HepG2 (cell line): ENCODE data around the gene AGXT. TPM values are rescaled to one million over a fixed set of nuclear protein-coding genes. Genes with fewer than 3 reads are reported as not detected.

Source experiments
- CBX2 ChIP-seq, 2 experiments: fragments of 200-600 bp in 1 of 2; sonication (generic); formaldehyde crosslinking in 1 of 2; IDR thresholded peaks; 2 replicates each; pipeline versions ENCODE4 v1.7.0 to v1.8.1; 2018 to 2022; ENCODE audit warnings: low read depth in 2 of 2, low read length in 1 of 2, mild to moderate bottlenecking in 1 of 2, missing genetic modification reagents in 1 of 2
- KLF15 ChIP-seq: sonication (generic); formaldehyde crosslinking; IDR thresholded peaks from 2 replicates; pipeline ENCODE4 v1.8.1; 2023; ENCODE audit warnings: borderline replicate concordance, mild to moderate bottlenecking, inconsistent platforms, missing genetic modification reagents, mixed read lengths
- MYC ChIP-seq: sonication (generic); formaldehyde crosslinking; IDR thresholded peaks from 2 replicates; pipeline ENCODE4 v1.9.0; 2021; ENCODE audit warnings: missing genetic modification reagents, borderline replicate concordance
- PAX8 ChIP-seq: sonication (generic); formaldehyde crosslinking; IDR thresholded peaks from 2 replicates; pipeline ENCODE4 v1.8.0; 2022; ENCODE audit warnings: mild to moderate bottlenecking, missing genetic modification reagents, borderline replicate concordance
- RARA ChIP-seq: IDR thresholded peaks from 2 replicates; pipeline ENCODE4 v1.6.1; 2016; ENCODE audit warnings: missing genetic modification reagents, missing compliant biosample characterization
- SIN3B ChIP-seq: fragments of 150-350 bp; IDR thresholded peaks from 2 replicates; pipeline ENCODE4 v1.6.1; 2014; ENCODE audit warnings: low read length
- ZBTB21 ChIP-seq: sonication (generic); formaldehyde crosslinking; IDR thresholded peaks from 2 replicates; pipeline ENCODE4 v1.4.0; 2020; ENCODE audit warnings: missing genetic modification reagents
- ZFAT ChIP-seq: sonication (generic); formaldehyde crosslinking; conservative IDR thresholded peaks from 2 replicates; pipeline ENCODE4 v1.8.1; 2023; ENCODE audit warnings: missing genetic modification reagents, inconsistent platforms
- ZNF24 ChIP-seq: fragments of 450-650 bp; IDR thresholded peaks from 2 replicates; pipeline ENCODE4 v1.6.1; 2017; ENCODE audit warnings: antibody characterized with exemption, mild to moderate bottlenecking
- ZNF768 ChIP-seq: sonication (generic); formaldehyde crosslinking; IDR thresholded peaks from 2 replicates; pipeline ENCODE4 v1.4.0; 2020; ENCODE audit warnings: missing genetic modification reagents
- polyA plus RNA-seq, 8 experiments: library from polyadenylated mRNA; depleted of rRNA in 3 of 8; stranded (reverse) in 7 of 8; unstranded in 1 of 8; fragments of >200 nt; fragmentation: Illumina TruSeq in 4 of 8; extraction: Trizol in 4 of 8; gene quantifications; 2 replicates each; pipeline versions ENCODE4 v1.2.1 to v1.2.3, GENCODE V29; 2011 to 2016; ENCODE audit warnings: low read depth in 4 of 8, missing spikeins in 1 of 8, mixed read lengths in 1 of 8; ENCODE audit not compliant: insufficient read depth in 1 of 8
- total RNA-seq, 5 experiments: library from RNA; depleted of rRNA; stranded (reverse); fragments of >200 nt; fragmentation: Illumina TruSeq; extraction: Trizol; gene quantifications; 2 replicates each; pipeline ENCODE4 v1.2.3, GENCODE V29; 2016; ENCODE audit warnings: low read depth in 1 of 5
- TF ChIP-seq, protein P1 (sequence below): sonication (generic); formaldehyde crosslinking; IDR thresholded peaks from 2 replicates; pipeline ENCODE4 v1.5.0; 2020; ENCODE audit warnings: missing genetic modification reagents
- TF ChIP-seq, protein P2 (sequence below): IDR thresholded peaks from 2 replicates; pipeline ENCODE4 v1.4.0; 2020; ENCODE audit warnings: mild to moderate bottlenecking, missing genetic modification reagents
- TF ChIP-seq, protein P3 (sequence below): sonication (generic); formaldehyde crosslinking; IDR thresholded peaks from 2 replicates; pipeline ENCODE4 v1.5.1; 2020; ENCODE audit warnings: missing genetic modification reagents, mild to moderate bottlenecking, borderline replicate concordance
- TF ChIP-seq, protein P4 (sequence below): IDR thresholded peaks from 2 replicates; pipeline ENCODE4 v1.6.1; 2016; ENCODE audit warnings: control low read depth
- TF ChIP-seq, protein P5 (sequence below): sonication (generic); formaldehyde crosslinking; IDR thresholded peaks from 2 replicates; pipeline ENCODE4 v1.4.0; 2020; ENCODE audit warnings: missing genetic modification reagents, mild to moderate bottlenecking, borderline replicate concordance

AGXT gene
- total and polyA plus RNA-seq, 2 of the 13 experiments (the other 11 are each of a cell fraction or from before 2014, with no cell fraction given) = 41.9 to 96.1 TPM

DNA sequence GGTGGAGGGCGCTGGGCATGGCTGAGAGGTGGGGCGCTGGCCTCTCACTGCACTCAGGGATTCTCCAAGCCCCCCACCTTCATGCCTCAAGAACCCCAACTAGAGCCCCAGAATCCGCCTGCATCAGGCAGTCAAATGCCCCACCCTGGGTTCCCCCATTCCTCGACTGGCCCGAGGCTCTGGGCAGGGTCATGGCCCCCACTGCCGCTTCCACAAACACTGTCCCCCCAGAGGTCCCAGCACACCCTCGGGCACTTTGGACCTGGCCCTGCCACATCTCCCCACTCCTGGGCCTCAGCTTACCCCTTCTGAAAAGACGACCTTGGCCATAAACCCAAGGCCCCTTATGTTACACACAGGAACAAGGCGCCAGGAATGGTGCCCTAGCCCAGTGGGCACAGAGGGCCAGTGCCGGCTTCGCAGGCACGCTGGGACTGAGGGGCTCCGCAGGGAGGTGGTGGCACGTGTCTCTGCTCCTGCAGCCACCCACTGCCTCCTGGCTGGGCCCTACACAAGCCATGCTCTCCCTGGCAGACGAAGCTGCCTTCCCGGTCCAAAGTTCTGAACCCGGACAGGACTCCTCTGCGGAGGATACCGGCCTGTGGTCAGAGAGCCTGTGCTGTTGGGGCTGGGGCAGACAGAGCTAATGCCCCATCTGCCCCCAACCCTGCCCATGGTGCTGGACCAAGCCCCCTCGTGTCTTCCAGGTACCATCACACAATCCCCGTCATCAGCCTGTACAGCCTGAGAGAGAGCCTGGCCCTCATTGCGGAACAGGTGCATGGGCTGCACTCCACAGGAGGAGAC is 6.8 kb downstream of the AGXT start (continued):
- TF ChIP-seq RARA (CRISPR knock-in tag) (no peak), MYC (peak; percentile 42; the same call in 1 of the 2 replicates), SIN3B (no peak), ZFAT (CRISPR knock-in tag) (no peak), ZBTB21 (CRISPR knock-in tag) (no peak), PAX8 (CRISPR knock-in tag) (no peak), ZNF24 (no peak), CBX2 (IDR thresholded peaks at IDR 0.05; ENCODE audit: low read depth, low read length) (no peak), CBX2 (CRISPR knock-in tag; IDR thresholded peaks at IDR 0.05; ENCODE audit: low read depth) (no peak), ZNF768 (CRISPR knock-in tag) (peak; percentile 11; the same call in 1 of the 2 replicates), KLF15 (CRISPR knock-in tag) (no peak)
- TF ChIP-seq, protein P1, sequence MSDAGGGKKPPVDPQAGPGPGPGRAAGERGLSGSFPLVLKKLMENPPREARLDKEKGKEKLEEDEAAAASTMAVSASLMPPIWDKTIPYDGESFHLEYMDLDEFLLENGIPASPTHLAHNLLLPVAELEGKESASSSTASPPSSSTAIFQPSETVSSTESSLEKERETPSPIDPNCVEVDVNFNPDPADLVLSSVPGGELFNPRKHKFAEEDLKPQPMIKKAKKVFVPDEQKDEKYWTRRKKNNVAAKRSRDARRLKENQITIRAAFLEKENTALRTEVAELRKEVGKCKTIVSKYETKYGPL (CRISPR knock-in tag) = no peak
- TF ChIP-seq, protein P2, sequence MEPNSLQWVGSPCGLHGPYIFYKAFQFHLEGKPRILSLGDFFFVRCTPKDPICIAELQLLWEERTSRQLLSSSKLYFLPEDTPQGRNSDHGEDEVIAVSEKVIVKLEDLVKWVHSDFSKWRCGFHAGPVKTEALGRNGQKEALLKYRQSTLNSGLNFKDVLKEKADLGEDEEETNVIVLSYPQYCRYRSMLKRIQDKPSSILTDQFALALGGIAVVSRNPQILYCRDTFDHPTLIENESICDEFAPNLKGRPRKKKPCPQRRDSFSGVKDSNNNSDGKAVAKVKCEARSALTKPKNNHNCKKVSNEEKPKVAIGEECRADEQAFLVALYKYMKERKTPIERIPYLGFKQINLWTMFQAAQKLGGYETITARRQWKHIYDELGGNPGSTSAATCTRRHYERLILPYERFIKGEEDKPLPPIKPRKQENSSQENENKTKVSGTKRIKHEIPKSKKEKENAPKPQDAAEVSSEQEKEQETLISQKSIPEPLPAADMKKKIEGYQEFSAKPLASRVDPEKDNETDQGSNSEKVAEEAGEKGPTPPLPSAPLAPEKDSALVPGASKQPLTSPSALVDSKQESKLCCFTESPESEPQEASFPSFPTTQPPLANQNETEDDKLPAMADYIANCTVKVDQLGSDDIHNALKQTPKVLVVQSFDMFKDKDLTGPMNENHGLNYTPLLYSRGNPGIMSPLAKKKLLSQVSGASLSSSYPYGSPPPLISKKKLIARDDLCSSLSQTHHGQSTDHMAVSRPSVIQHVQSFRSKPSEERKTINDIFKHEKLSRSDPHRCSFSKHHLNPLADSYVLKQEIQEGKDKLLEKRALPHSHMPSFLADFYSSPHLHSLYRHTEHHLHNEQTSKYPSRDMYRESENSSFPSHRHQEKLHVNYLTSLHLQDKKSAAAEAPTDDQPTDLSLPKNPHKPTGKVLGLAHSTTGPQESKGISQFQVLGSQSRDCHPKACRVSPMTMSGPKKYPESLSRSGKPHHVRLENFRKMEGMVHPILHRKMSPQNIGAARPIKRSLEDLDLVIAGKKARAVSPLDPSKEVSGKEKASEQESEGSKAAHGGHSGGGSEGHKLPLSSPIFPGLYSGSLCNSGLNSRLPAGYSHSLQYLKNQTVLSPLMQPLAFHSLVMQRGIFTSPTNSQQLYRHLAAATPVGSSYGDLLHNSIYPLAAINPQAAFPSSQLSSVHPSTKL (CRISPR knock-in tag) = no peak
- TF ChIP-seq, protein P3, sequence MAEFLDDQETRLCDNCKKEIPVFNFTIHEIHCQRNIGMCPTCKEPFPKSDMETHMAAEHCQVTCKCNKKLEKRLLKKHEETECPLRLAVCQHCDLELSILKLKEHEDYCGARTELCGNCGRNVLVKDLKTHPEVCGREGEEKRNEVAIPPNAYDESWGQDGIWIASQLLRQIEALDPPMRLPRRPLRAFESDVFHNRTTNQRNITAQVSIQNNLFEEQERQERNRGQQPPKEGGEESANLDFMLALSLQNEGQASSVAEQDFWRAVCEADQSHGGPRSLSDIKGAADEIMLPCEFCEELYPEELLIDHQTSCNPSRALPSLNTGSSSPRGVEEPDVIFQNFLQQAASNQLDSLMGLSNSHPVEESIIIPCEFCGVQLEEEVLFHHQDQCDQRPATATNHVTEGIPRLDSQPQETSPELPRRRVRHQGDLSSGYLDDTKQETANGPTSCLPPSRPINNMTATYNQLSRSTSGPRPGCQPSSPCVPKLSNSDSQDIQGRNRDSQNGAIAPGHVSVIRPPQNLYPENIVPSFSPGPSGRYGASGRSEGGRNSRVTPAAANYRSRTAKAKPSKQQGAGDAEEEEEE (CRISPR knock-in tag) = no peak
- TF ChIP-seq, protein P4, sequence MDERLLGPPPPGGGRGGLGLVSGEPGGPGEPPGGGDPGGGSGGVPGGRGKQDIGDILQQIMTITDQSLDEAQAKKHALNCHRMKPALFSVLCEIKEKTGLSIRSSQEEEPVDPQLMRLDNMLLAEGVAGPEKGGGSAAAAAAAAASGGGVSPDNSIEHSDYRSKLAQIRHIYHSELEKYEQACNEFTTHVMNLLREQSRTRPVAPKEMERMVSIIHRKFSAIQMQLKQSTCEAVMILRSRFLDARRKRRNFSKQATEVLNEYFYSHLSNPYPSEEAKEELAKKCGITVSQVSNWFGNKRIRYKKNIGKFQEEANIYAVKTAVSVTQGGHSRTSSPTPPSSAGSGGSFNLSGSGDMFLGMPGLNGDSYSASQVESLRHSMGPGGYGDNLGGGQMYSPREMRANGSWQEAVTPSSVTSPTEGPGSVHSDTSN = no peak
- TF ChIP-seq, protein P5, sequence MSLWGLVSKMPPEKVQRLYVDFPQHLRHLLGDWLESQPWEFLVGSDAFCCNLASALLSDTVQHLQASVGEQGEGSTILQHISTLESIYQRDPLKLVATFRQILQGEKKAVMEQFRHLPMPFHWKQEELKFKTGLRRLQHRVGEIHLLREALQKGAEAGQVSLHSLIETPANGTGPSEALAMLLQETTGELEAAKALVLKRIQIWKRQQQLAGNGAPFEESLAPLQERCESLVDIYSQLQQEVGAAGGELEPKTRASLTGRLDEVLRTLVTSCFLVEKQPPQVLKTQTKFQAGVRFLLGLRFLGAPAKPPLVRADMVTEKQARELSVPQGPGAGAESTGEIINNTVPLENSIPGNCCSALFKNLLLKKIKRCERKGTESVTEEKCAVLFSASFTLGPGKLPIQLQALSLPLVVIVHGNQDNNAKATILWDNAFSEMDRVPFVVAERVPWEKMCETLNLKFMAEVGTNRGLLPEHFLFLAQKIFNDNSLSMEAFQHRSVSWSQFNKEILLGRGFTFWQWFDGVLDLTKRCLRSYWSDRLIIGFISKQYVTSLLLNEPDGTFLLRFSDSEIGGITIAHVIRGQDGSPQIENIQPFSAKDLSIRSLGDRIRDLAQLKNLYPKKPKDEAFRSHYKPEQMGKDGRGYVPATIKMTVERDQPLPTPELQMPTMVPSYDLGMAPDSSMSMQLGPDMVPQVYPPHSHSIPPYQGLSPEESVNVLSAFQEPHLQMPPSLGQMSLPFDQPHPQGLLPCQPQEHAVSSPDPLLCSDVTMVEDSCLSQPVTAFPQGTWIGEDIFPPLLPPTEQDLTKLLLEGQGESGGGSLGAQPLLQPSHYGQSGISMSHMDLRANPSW (CRISPR knock-in tag) = no peak
